K562 (cell line): ENCODE results near the gene R3HDM2. TPM values are rescaled to one million over a fixed set of nuclear protein-coding genes. Genes with fewer than 3 reads are reported as not detected.

Source experiments
- ARID1B ChIP-seq: fragments of 450-650 bp; IDR thresholded peaks from 2 replicates; pipeline ENCODE4 v1.6.1; 2016; ENCODE audit warnings: antibody characterized with exemption, mild to moderate bottlenecking, inconsistent platforms
- DNMT1 ChIP-seq: fragments of 450-650 bp; IDR thresholded peaks from 2 replicates; pipeline ENCODE4 v1.6.1; 2016; ENCODE audit warnings: antibody characterized with exemption, mild to moderate bottlenecking
- ETV6 ChIP-seq, 3 experiments: fragments of 150-350 bp in 1 of 3; sonication (generic) in 1 of 3; formaldehyde crosslinking in 1 of 3; IDR thresholded peaks; 2 replicates each; pipeline versions ENCODE4 v1.6.1 to v1.8.0; 2014 to 2022; ENCODE audit warnings: borderline replicate concordance in 2 of 3, low read depth in 2 of 3, antibody characterized with exemption in 1 of 3, low read length in 1 of 3, mild to moderate bottlenecking in 1 of 3, missing genetic modification reagents in 1 of 3
- GATA2 ChIP-seq: sonication (generic); formaldehyde crosslinking; IDR thresholded peaks from 2 replicates; pipeline ENCODE4 v1.4.0; 2020; ENCODE audit warnings: mild to moderate bottlenecking, missing genetic modification reagents
- IRF2 ChIP-seq: sonication (generic); formaldehyde crosslinking; IDR thresholded peaks from 2 replicates; pipeline ENCODE4 v1.8.1; 2022; ENCODE audit warnings: mild to moderate bottlenecking, missing genetic modification reagents
- KLF1 ChIP-seq: fragments of 450-650 bp; IDR thresholded peaks from 2 replicates; pipeline ENCODE4 v1.6.1; 2016; ENCODE audit warnings: missing genetic modification characterization, missing compliant biosample characterization
- L3MBTL2 ChIP-seq: fragments of 450-650 bp; IDR thresholded peaks from 2 replicates; pipeline ENCODE4 v1.6.1; 2016; ENCODE audit warnings: mild to moderate bottlenecking, moderate library complexity
- PCBP1 ChIP-seq: fragments of 200-400 bp; formaldehyde crosslinking; IDR thresholded peaks from 2 replicates; pipeline ENCODE4 v1.6.1; 2018; ENCODE audit warnings: mild to moderate bottlenecking, low read depth, low read length; ENCODE audit not compliant: poor library complexity, severe bottlenecking
- PHF8 ChIP-seq: fragments of 200-600 bp; sonication (generic); IDR thresholded peaks from 2 replicates; pipeline ENCODE4 v1.6.1; 2012; ENCODE audit warnings: mixed run types, mild to moderate bottlenecking, inconsistent platforms, low read length, moderate library complexity, borderline replicate concordance
- SPI1 ChIP-seq: IDR thresholded peaks from 2 replicates; pipeline ENCODE4 v1.6.1; 2011; ENCODE audit warnings: low read depth, low read length, control low read depth, borderline replicate concordance
- ZNF445 ChIP-seq: fragments of 250-450 bp; sonication (Bioruptor Pico); IDR thresholded peaks from 2 replicates; pipeline ENCODE4 v1.4.0; 2020; ENCODE audit warnings: low read depth, mild to moderate bottlenecking, moderate library complexity
- ZNF644 ChIP-seq: fragments of 200-800 bp; sonication (Bioruptor generic); IDR thresholded peaks from 2 replicates; pipeline ENCODE4 v1.6.1; 2016; ENCODE audit warnings: low read depth, missing genetic modification characterization, missing compliant biosample characterization
- ZNF79 ChIP-seq: fragments of 250-450 bp; sonication (Bioruptor Pico); IDR thresholded peaks from 2 replicates; pipeline ENCODE4 v1.4.0; 2020; ENCODE audit warnings: low read depth, mild to moderate bottlenecking, moderate library complexity
- polyA plus RNA-seq, 8 experiments: library from polyadenylated mRNA; depleted of rRNA in 4 of 8; stranded (reverse) in 5 of 8; unstranded in 3 of 8; fragments of >200 nt; fragmentation: Nextera tagmentation in 2 of 8; fragmentation: Illumina TruSeq in 1 of 8; extraction: Ambion mirVana in 2 of 8; extraction: Trizol in 1 of 8; gene quantifications; 2 replicates each; pipeline versions ENCODE4 v1.2.1 to v1.2.3, GENCODE V29; 2011 to 2014; ENCODE audit warnings: inconsistent platforms in 1 of 8, missing spikeins in 1 of 8
- total RNA-seq, 7 experiments: library from RNA; depleted of rRNA in 6 of 7; stranded (reverse); fragments of >200 nt in 6 of 7; fragmentation: Illumina TruSeq in 2 of 7; extraction: Trizol in 2 of 7; gene quantifications; 2 replicates each; pipeline versions ENCODE4 v1.2.1 to v1.2.3, GENCODE V29; 2011 to 2021; ENCODE audit warnings: low replicate concordance in 1 of 7
- TF ChIP-seq, protein P1 (sequence below): fragments of 250-450 bp; sonication (Bioruptor Pico); IDR thresholded peaks from 2 replicates; pipeline ENCODE4 v1.8.0; 2021; ENCODE audit warnings: moderate library complexity, mild to moderate bottlenecking, inconsistent platforms
- TF ChIP-seq, protein P2 (sequence below): fragments of 250-450 bp; sonication (Bioruptor Pico); IDR thresholded peaks from 2 replicates; pipeline ENCODE4 v1.4.0; 2020; ENCODE audit warnings: mild to moderate bottlenecking, moderate library complexity
- TF ChIP-seq, protein P3 (sequence below): fragments of 250-450 bp; sonication (Bioruptor Pico); IDR thresholded peaks from 2 replicates; pipeline ENCODE4 v1.9.0; 2021; ENCODE audit warnings: mild to moderate bottlenecking, inconsistent platforms
- TF ChIP-seq, protein P4 (sequence below): fragments of 250-450 bp; sonication (Bioruptor Pico); IDR thresholded peaks from 2 replicates; pipeline ENCODE4 v1.5.0; 2020; ENCODE audit warnings: mild to moderate bottlenecking, borderline replicate concordance
- TF ChIP-seq, protein P5 (sequence below): fragments of 450-650 bp; formaldehyde crosslinking; IDR thresholded peaks from 2 replicates; pipeline ENCODE4 v1.4.0; 2020; ENCODE audit warnings: mild to moderate bottlenecking, moderate library complexity

Gene R3HDM2
- total and polyA plus RNA-seq, 9 of the 15 experiments (the other 6 are each of a cell fraction or from before 2014, with no cell fraction given) = 3.3 to 18.8 (median 9.0) TPM

DNA sequence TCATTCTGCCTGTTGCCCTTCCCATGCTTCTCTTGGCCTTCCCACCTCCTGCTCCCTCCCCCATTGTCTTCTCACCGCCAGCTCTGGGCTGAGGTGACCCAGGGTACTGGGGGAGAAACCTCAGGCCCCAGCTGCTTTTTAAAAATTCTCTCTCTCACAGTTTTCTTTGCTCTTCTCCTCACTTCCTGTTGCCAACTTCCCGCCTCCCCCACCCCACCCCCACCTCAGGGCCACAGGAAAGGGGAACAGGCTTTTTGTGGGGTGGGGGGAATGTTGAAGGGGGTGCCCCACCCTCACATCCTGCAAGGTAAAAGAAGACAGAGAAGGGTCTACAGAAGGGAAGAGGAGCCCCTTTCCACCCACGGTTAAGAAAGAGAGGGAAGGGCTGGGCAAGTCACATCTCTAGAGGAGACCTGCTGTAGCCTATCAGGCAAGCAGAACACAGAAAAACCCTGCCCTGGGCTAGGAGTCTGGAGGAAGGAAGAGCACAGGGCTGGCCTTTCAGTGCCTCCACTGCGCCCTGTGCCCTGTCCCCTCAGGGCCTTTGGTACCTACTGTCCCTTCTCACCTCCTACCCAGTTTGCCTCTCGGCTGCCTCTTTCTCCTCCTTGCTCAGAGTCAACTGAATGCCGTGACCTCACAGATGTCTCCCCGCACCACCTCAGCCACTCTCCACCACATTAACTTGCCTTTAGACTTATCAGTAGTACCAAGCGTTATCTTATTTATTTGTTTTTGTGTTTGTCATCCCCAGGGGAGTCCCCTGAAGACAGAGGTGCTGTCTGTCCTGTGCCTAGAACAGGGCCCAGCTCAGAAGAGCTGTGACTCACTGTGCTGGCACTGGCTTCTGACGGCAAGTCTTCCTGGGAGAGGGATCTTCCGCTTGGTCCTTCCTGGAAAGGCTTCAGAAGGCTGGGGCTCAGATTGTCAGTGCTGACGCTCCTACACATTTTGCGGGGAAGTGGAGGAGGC is 47.2 kb upstream of the R3HDM2 start (continued):
- TF ChIP-seq, protein P1, sequence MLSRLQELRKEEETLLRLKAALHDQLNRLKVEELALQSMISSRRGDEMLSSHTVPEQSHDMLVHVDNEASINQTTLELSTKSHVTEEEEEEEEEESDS (CRISPR knock-in tag) = no peak
- TF ChIP-seq DNMT1 (no peak), GATA2 (CRISPR knock-in tag) (no peak), PCBP1 (no peak), ZNF445 (CRISPR knock-in tag) (no peak), IRF2 (CRISPR knock-in tag) (no peak), ZNF79 (CRISPR knock-in tag) (no peak; the same call in 1 of the 2 replicates), KLF1 (tag) (no peak), PHF8 (peak; percentile 24; the same call in 1 of the 2 replicates), ETV6 (IDR thresholded peaks at IDR 0.05; ENCODE audit: borderline replicate concordance in 1 of 2, low read depth in 2 of 2, low read length in 1 of 2) (0 out of 4 replicates have a peak, but pooled peaks of 1 of the 2 experiments have one; percentile 32), ETV6 (CRISPR knock-in tag; IDR thresholded peaks at IDR 0.05; ENCODE audit: borderline replicate concordance) (no peak), SPI1 (peak; percentile 76), ARID1B (peak; percentile 40; the same call in 1 of the 2 replicates), ZNF644 (peak; percentile 48; the same call in 1 of the 2 replicates), L3MBTL2 (no peak)
- TF ChIP-seq, protein P2, sequence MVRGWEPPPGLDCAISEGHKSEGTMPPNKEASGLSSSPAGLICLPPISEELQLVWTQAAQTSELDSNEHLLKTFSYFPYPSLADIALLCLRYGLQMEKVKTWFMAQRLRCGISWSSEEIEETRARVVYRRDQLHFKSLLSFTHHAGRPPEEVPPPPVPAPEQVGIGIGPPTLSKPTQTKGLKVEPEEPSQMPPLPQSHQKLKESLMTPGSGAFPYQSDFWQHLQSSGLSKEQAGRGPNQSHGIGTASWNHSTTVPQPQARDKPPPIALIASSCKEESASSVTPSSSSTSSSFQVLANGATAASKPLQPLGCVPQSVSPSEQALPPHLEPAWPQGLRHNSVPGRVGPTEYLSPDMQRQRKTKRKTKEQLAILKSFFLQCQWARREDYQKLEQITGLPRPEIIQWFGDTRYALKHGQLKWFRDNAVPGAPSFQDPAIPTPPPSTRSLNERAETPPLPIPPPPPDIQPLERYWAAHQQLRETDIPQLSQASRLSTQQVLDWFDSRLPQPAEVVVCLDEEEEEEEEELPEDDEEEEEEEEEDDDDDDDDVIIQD (CRISPR knock-in tag) = no peak
- TF ChIP-seq, protein P3, sequence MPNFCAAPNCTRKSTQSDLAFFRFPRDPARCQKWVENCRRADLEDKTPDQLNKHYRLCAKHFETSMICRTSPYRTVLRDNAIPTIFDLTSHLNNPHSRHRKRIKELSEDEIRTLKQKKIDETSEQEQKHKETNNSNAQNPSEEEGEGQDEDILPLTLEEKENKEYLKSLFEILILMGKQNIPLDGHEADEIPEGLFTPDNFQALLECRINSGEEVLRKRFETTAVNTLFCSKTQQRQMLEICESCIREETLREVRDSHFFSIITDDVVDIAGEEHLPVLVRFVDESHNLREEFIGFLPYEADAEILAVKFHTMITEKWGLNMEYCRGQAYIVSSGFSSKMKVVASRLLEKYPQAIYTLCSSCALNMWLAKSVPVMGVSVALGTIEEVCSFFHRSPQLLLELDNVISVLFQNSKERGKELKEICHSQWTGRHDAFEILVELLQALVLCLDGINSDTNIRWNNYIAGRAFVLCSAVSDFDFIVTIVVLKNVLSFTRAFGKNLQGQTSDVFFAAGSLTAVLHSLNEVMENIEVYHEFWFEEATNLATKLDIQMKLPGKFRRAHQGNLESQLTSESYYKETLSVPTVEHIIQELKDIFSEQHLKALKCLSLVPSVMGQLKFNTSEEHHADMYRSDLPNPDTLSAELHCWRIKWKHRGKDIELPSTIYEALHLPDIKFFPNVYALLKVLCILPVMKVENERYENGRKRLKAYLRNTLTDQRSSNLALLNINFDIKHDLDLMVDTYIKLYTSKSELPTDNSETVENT (CRISPR knock-in tag) = no peak
- TF ChIP-seq, protein P4, sequence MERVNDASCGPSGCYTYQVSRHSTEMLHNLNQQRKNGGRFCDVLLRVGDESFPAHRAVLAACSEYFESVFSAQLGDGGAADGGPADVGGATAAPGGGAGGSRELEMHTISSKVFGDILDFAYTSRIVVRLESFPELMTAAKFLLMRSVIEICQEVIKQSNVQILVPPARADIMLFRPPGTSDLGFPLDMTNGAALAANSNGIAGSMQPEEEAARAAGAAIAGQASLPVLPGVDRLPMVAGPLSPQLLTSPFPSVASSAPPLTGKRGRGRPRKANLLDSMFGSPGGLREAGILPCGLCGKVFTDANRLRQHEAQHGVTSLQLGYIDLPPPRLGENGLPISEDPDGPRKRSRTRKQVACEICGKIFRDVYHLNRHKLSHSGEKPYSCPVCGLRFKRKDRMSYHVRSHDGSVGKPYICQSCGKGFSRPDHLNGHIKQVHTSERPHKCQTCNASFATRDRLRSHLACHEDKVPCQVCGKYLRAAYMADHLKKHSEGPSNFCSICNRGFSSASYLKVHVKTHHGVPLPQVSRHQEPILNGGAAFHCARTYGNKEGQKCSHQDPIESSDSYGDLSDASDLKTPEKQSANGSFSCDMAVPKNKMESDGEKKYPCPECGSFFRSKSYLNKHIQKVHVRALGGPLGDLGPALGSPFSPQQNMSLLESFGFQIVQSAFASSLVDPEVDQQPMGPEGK (CRISPR knock-in tag) = no peak
- TF ChIP-seq, protein P5, sequence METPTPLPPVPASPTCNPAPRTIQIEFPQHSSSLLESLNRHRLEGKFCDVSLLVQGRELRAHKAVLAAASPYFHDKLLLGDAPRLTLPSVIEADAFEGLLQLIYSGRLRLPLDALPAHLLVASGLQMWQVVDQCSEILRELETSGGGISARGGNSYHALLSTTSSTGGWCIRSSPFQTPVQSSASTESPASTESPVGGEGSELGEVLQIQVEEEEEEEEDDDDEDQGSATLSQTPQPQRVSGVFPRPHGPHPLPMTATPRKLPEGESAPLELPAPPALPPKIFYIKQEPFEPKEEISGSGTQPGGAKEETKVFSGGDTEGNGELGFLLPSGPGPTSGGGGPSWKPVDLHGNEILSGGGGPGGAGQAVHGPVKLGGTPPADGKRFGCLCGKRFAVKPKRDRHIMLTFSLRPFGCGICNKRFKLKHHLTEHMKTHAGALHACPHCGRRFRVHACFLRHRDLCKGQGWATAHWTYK (CRISPR knock-in tag) = peak; percentile 49; the same call in 1 of the 2 replicates
